Smooth muscle cell (in vitro differentiated cells): Measurements from ENCODE around the gene SERPINA1. TPM values are rescaled to one million over a fixed set of nuclear protein-coding genes. Genes with fewer than 3 reads are reported as not detected.

Experiments used
- DNase-seq: peaks from one replicate; lab custom pipeline; 2025; ENCODE audit not compliant: unreplicated experiment; lab: John Stamatoyannopoulos, UW
- H2AFZ ChIP-seq: fragments of 200-600 bp; sonication (generic); 2 replicates; pipeline ENCODE4 v1.6.0; 2016; ENCODE audit warnings: antibody characterized with exemption, low read depth, mild to moderate bottlenecking
- H3F3A ChIP-seq: fragments of 200-600 bp; sonication (generic); 2 replicates; pipeline ENCODE4 v1.6.0; 2017; ENCODE audit warnings: antibody characterized with exemption, low read depth
- H3K27ac ChIP-seq: fragments of 200-600 bp; sonication (generic); 2 replicates; pipeline ENCODE4 v1.5.1; 2016; ENCODE audit warnings: low read depth, mild to moderate bottlenecking
- H3K27me3 ChIP-seq: fragments of 200-600 bp; sonication (generic); 2 replicates; pipeline ENCODE4 v1.6.1; 2016; ENCODE audit warnings: low read depth, mild to moderate bottlenecking
- H3K36me3 ChIP-seq: fragments of 200-600 bp; sonication (generic); 2 replicates; pipeline ENCODE4 v1.5.1; 2016; ENCODE audit warnings: low read depth
- H3K4me1 ChIP-seq: fragments of 200-600 bp; sonication (generic); 2 replicates; pipeline ENCODE4 v1.5.1; 2016; ENCODE audit warnings: low read depth
- H3K4me2 ChIP-seq: fragments of 200-600 bp; sonication (generic); 2 replicates; pipeline ENCODE4 v1.6.0; 2016; ENCODE audit warnings: mild to moderate bottlenecking
- H3K4me3 ChIP-seq: fragments of 200-600 bp; sonication (generic); 2 replicates; pipeline ENCODE4 v1.5.1; 2016; ENCODE audit warnings: mild to moderate bottlenecking
- H3K79me2 ChIP-seq: fragments of 200-600 bp; sonication (generic); 2 replicates; pipeline ENCODE4 v1.6.0; 2016; ENCODE audit warnings: low read depth, mild to moderate bottlenecking
- H3K9ac ChIP-seq: fragments of 200-600 bp; sonication (generic); 2 replicates; pipeline ENCODE4 v1.6.0; 2016; ENCODE audit warnings: low read depth
- H3K9me3 ChIP-seq: fragments of 200-600 bp; sonication (generic); replicated peaks from 2 replicates; pipeline ENCODE4 v1.5.1; 2016; ENCODE audit warnings: low read depth
- H4K20me1 ChIP-seq: fragments of 200-600 bp; sonication (generic); 2 replicates; pipeline ENCODE4 v1.6.0; 2016; ENCODE audit warnings: low read depth
- WGBS: methylation state at CpG from one replicate; pipeline ENCODE4 v1.1.7; 2016; ENCODE audit warnings: low lambda C conversion rate; 5-methylcytosine and 5-hydroxymethylcytosine counted together
- polyA plus RNA-seq: library from polyadenylated mRNA; unstranded; fragments of >200 nt; fragmentation: Nextera tagmentation; extraction: Ambion mirVana; gene quantifications from 2 replicates; pipeline ENCODE4 v1.2.1, GENCODE V29; 2016
- total RNA-seq: library from RNA; depleted of rRNA; stranded (reverse); fragments of >200 nt; gene quantifications from 2 replicates; pipeline ENCODE4 v1.2.3, GENCODE V29; 2014
- TF ChIP-seq, protein P1 (sequence below): fragments of 200-600 bp; sonication (generic); IDR thresholded peaks from 2 replicates; pipeline ENCODE4 v1.5.1; 2017; ENCODE audit warnings: borderline replicate concordance, mild to moderate bottlenecking, antibody characterized with exemption; ENCODE audit not compliant: insufficient read depth, poor library complexity, severe bottlenecking

The SERPINA1 gene
- total and polyA plus RNA-seq, 2 experiments from 2014 or later: 1.8 to 2.4 TPM

DNA sequence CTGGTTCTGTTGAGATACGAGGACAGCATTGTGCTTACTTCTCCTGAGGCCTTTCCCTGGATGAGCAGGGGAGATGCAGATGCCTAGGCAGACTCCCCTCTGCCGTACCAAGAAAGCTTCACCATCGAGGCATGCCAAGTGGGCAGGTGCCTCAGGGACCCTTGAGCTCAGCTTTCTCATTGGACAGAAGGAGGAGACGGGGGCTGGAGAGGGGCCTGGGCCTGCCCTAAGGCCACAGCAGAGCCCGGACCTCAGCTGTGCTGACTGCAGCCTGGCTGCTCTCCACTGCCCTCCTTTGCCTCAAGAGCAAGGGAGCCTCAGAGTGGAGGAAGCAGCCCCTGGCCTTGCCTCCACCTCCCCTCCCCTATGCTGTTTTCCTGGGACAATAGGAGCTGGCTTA is 23.4 kb downstream of the SERPINA1 start:
- Histone ChIP-seq H3K9ac (no peak overlapping the region), H3K4me3 (no peak overlapping the region), H2AFZ (no peak overlapping the region), H3K4me1 (no peaks in the 10 kb centered on the region), H3K79me2 (no peaks in the 10 kb centered on the region), H3F3A (no peaks in the 10 kb centered on the region), H3K27ac (no peak overlapping the region), H4K20me1 (no peaks in the 10 kb centered on the region), H3K4me2 (no peak overlapping the region), H3K9me3 (no peaks in the 10 kb centered on the region), H3K27me3 (no peaks in the 10 kb centered on the region), H3K36me3 (no peaks in the 10 kb centered on the region)
- TF ChIP-seq, protein P1, sequence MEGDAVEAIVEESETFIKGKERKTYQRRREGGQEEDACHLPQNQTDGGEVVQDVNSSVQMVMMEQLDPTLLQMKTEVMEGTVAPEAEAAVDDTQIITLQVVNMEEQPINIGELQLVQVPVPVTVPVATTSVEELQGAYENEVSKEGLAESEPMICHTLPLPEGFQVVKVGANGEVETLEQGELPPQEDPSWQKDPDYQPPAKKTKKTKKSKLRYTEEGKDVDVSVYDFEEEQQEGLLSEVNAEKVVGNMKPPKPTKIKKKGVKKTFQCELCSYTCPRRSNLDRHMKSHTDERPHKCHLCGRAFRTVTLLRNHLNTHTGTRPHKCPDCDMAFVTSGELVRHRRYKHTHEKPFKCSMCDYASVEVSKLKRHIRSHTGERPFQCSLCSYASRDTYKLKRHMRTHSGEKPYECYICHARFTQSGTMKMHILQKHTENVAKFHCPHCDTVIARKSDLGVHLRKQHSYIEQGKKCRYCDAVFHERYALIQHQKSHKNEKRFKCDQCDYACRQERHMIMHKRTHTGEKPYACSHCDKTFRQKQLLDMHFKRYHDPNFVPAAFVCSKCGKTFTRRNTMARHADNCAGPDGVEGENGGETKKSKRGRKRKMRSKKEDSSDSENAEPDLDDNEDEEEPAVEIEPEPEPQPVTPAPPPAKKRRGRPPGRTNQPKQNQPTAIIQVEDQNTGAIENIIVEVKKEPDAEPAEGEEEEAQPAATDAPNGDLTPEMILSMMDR: no peak
- no peak for DNase-seq
- WGBS: 79% methylated on average over 5 of the region's 5 CpGs

DNA sequence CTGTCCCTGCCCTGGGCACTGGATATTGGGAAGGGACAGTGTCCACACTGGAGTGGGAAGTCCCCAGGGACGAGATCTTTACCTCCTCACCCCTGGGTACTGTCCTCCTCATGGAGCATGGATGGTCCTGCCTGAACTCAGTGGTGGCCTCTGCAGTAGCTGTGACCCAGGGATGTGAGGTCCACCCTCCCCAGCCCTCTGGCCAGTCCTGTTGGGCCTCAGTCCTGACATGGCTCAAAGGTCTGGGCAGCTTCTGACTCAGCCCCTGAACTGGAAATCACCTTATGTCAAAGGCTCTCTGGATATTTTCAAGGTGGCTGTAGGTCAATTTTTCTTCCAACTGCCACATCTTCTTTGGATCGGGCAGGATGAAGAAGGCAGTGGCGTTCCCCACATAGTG is 24.4 kb downstream of the SERPINA1 start:
- Histone ChIP-seq H3K79me2 (no peaks in the 10 kb centered on the region), H4K20me1 (no peaks in the 10 kb centered on the region), H2AFZ (no peak overlapping the region), H3K27me3 (no peaks in the 10 kb centered on the region), H3K4me2 (no peak overlapping the region), H3K4me3 (no peak overlapping the region), H3K9ac (no peak overlapping the region), H3K36me3 (no peaks in the 10 kb centered on the region), H3F3A (no peaks in the 10 kb centered on the region), H3K9me3 (no peaks in the 10 kb centered on the region), H3K27ac (no peak overlapping the region), H3K4me1 (no peaks in the 10 kb centered on the region)
- DNase-seq: no peak
- TF ChIP-seq, protein P1: no peak
- 93% methylated on average over 3 of the region's 3 CpGs for WGBS

DNA sequence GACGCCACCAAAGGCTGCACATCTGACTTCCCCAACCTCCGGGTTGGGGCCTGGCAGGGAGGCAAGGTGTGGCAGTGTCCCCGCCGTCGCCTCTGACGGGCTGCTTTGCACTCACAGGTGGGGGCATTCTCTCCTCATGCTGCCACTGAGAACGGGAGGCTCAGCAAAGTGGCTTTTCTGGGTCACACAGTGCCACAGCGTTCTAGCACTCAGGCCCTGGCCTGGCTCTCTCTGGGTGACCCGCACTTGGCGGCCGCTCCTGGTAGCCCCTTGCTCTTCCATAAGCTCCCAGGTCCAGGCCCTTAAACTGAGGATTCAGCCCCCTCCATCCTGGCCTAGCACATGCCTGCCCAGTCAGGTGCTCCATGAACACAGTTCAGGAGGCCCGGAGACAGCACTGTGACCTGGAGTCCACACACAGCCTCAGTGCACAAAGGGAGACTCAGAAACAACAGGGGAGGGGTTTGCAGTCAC is 25.2 kb downstream of the SERPINA1 start:
- H2AFZ ChIP-seq: no peak overlapping the region
- no peaks in the 10 kb centered on the region for H3K9me3 ChIP-seq
- peaks cover 6% of the 10 kb centered on the region for H3K27me3 ChIP-seq
- no peak overlapping the region for H3K4me3 ChIP-seq
- no peaks in the 10 kb centered on the region for H3K79me2 ChIP-seq
- H3K4me1 ChIP-seq: no peaks in the 10 kb centered on the region
- H3F3A ChIP-seq: no peaks in the 10 kb centered on the region
- no peak for DNase-seq
- no peak overlapping the region for H3K9ac ChIP-seq
- no peaks in the 10 kb centered on the region for H3K36me3 ChIP-seq
- TF ChIP-seq, protein P1: no peak
- H4K20me1 ChIP-seq: no peaks in the 10 kb centered on the region
- 89% methylated on average over 12 of the region's 12 CpGs for WGBS
- H3K4me2 ChIP-seq: no peak overlapping the region
- H3K27ac ChIP-seq: no peak overlapping the region

DNA sequence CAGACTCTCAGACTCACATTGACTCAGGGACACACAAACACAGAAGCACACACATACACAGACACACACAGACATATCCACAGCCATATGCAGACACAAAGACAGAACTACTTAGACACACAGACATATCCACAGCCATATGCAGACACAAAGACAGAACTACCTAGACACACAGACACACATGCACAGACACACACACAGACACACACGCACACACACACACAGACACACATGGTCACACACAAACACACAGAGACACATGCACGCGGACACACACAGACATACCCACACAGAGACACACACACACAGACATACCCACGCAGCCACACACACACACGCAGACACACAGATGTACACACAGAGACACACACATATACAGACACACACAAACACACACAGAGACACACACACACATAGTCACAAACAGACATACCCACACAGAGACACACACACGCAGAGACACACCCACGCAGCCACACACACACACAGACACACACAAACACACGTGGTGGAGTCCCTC is 25.7 kb downstream of the SERPINA1 start:
- H3K4me1 ChIP-seq: no peaks in the 10 kb centered on the region
- DNase-seq: no peak
- H2AFZ ChIP-seq: no peak overlapping the region
- no peaks in the 10 kb centered on the region for H4K20me1 ChIP-seq
- H3F3A ChIP-seq: no peaks in the 10 kb centered on the region
- H3K4me3 ChIP-seq: no peak overlapping the region
- no peaks in the 10 kb centered on the region for H3K79me2 ChIP-seq
- no peak overlapping the region for H3K9ac ChIP-seq
- peaks cover 7% of the 10 kb centered on the region for H3K27me3 ChIP-seq
- TF ChIP-seq, protein P1: no peak
- H3K36me3 ChIP-seq: no peaks in the 10 kb centered on the region
- H3K9me3 ChIP-seq: no peaks in the 10 kb centered on the region
- no peak overlapping the region for H3K27ac ChIP-seq
- H3K4me2 ChIP-seq: no peak overlapping the region
- WGBS: 90% methylated on average over 8 of the region's 8 CpGs
